Keratinocyte (primary cell): ENCODE measurements around the gene MIS18BP1. TPM values are rescaled to one million over a fixed set of nuclear protein-coding genes. Genes with fewer than 3 reads are reported as not detected.

Source experiments
- DNase-seq: peaks from one replicate; pipeline ENCODE4 v3.0.0-alpha.2; 2011; ENCODE audit warnings: low read depth, missing footprints, low spot score
- FAIRE-seq: peaks from 2 replicates; lab custom pipeline; 2011; peaks lifted over from hg19 to GRCh38; lab: Jason Lieb, UNC
- H2AFZ ChIP-seq: 2 replicates; pipeline ENCODE4 v1.6.0; 2012; ENCODE audit warnings: low read length, control low read depth, inconsistent platforms; ENCODE audit not compliant: control insufficient read depth
- H3K27ac ChIP-seq: 2 replicates; pipeline ENCODE4 v1.5.1; 2011; ENCODE audit warnings: low read length; ENCODE audit not compliant: control insufficient read depth, insufficient read depth
- H3K27me3 ChIP-seq: 3 replicates; pipeline ENCODE4 v1.6.0; 2011; ENCODE audit warnings: low read length; ENCODE audit not compliant: control insufficient read depth, insufficient read depth; ENCODE audit errors: extremely low read depth
- H3K36me3 ChIP-seq, 2 experiments: 2 replicates in 1 of 2; 3 replicates in 1 of 2; pipeline ENCODE4 v1.5.1; 2011; ENCODE audit warnings: low read length in 2 of 2, mild to moderate bottlenecking in 1 of 2; ENCODE audit not compliant: control insufficient read depth in 2 of 2, insufficient read depth in 2 of 2; ENCODE audit errors: extremely low read depth in 1 of 2
- H3K4me1 ChIP-seq: 3 replicates; pipeline ENCODE4 v1.5.1; 2011; ENCODE audit warnings: low read length; ENCODE audit not compliant: control insufficient read depth, insufficient read depth; ENCODE audit errors: extremely low read depth
- H3K4me2 ChIP-seq: 3 replicates; pipeline ENCODE4 v1.6.0; 2011; ENCODE audit warnings: low read depth, low read length; ENCODE audit not compliant: control insufficient read depth, insufficient read depth; ENCODE audit errors: extremely low read depth
- H3K4me3 ChIP-seq, 3 experiments: fragments of 200-600 bp in 1 of 3; sonication (generic) in 1 of 3; 2 replicates in 2 of 3; 3 replicates in 1 of 3; pipeline ENCODE4 v1.5.1; 2011 to 2016; ENCODE audit warnings: low read length in 3 of 3, mild to moderate bottlenecking in 3 of 3, control low read depth in 2 of 3, inconsistent platforms in 1 of 3, low read depth in 1 of 3, mixed read lengths in 1 of 3, mixed run types in 1 of 3, moderate library complexity in 1 of 3; ENCODE audit not compliant: control insufficient read depth in 2 of 3, insufficient read depth in 2 of 3; ENCODE audit errors: extremely low read depth in 1 of 3
- H3K79me2 ChIP-seq: 2 replicates; pipeline ENCODE4 v1.6.0; 2012; ENCODE audit warnings: low read length; ENCODE audit not compliant: control insufficient read depth, insufficient read depth
- H3K9ac ChIP-seq: 3 replicates; pipeline ENCODE4 v1.6.0; 2011; ENCODE audit warnings: low read length; ENCODE audit not compliant: control insufficient read depth, insufficient read depth; ENCODE audit errors: extremely low read depth
- H3K9me1 ChIP-seq: 3 replicates; pipeline ENCODE4 v1.6.0; 2011; ENCODE audit warnings: low read length; ENCODE audit not compliant: control insufficient read depth, insufficient read depth; ENCODE audit errors: extremely low read depth
- H3K9me3 ChIP-seq: 2 replicates; pipeline ENCODE4 v1.5.1; 2012; ENCODE audit warnings: low read depth, low read length; ENCODE audit not compliant: control insufficient read depth
- H4K20me1 ChIP-seq: 3 replicates; pipeline ENCODE4 v1.6.0; 2011; ENCODE audit warnings: low read length; ENCODE audit not compliant: control insufficient read depth, insufficient read depth; ENCODE audit errors: extremely low read depth
- CTCF ChIP-seq, 3 experiments: IDR thresholded peaks in 1 of 3; conservative IDR thresholded peaks in 1 of 3; optimal IDR thresholded peaks in 1 of 3; 2 replicates in 2 of 3; 3 replicates in 1 of 3; pipeline versions ENCODE3 to v1.5.1; 2011; ENCODE audit warnings: low read length in 3 of 3, mild to moderate bottlenecking in 3 of 3, moderate library complexity in 2 of 3, control low read depth in 1 of 3, inconsistent platforms in 1 of 3; ENCODE audit not compliant: insufficient read depth in 2 of 3; ENCODE audit errors: extremely low read depth in 1 of 3
- EZH2 ChIP-seq: IDR thresholded peaks from one replicate; pipeline ENCODE4 v1.6.1; 2012; ENCODE audit warnings: inconsistent platforms, mild to moderate bottlenecking, low read length, moderate library complexity
- dilution Hi-C: fragments of 300-500 bp; cut with MboI; formaldehyde crosslinking; loops from one replicate; pipeline ENCODE4 v1.7.0; 2020; ENCODE audit warnings: low sequenced_read_pairs; ENCODE audit not compliant: extremely low pct_ligation_motif_present
- polyA plus RNA-seq, 5 experiments: library from polyadenylated mRNA; depleted of rRNA in 3 of 5; stranded (reverse) in 3 of 5; stranded (forward) in 1 of 5; unstranded in 1 of 5; fragments of >200 nt; gene quantifications; 1 replicate in 1 of 5; 2 replicates in 3 of 5; 3 replicates in 1 of 5; pipeline versions ENCODE4 v1.2.1 to v1.2.3, GENCODE V29; 2011 to 2012; ENCODE audit warnings: missing spikeins in 2 of 5, low read depth in 1 of 5, low replicate concordance in 1 of 5

The MIS18BP1 gene
- polyA plus RNA-seq, 1 donor (not counting 4 experiments of a cell fraction or from before 2014, with no cell fraction given) = 20.2 TPM

- dilution Hi-C loops = no loop called here
- H2AFZ ChIP-seq = peak overlapping the region; percentile 100
- no peak for FAIRE-seq
Observed at GRCh38 chr14:45253754-45254310, 830 bp upstream of the MIS18BP1 start.

GRCh38 chr14:45252366-45253069, 484 bp downstream of the MIS18BP1 start:
- Histone ChIP-seq H3K4me1 (peaks cover 8% of the 10 kb centered on the region), H3K27ac (peak overlapping the region; percentile 94), H3K4me3 (peak overlapping the region; percentile 80 to 94 (median 82)), H3K9ac (peak overlapping the region; percentile 90), H3K79me2 (peaks cover 54% of the 10 kb centered on the region), H3K36me3 (no peaks in the 10 kb centered on the region), H3K9me3 (no peaks in the 10 kb centered on the region), H3K27me3 (no peaks in the 10 kb centered on the region), H3K9me1 (no peaks in the 10 kb centered on the region), H4K20me1 (no peaks in the 10 kb centered on the region), H3K4me2 (peak overlapping the region; percentile 85), H2AFZ (peak overlapping the region; percentile 86)
- no peak for FAIRE-seq
- no peak for DNase-seq
- dilution Hi-C loops = no loop called here
- TF ChIP-seq EZH2 (no peak), CTCF (optimal IDR thresholded peaks at IDR 0.05 in 1 of 3, IDR thresholded peaks at IDR 0.05 in 1 of 3, conservative IDR thresholded peaks at IDR 0.05 in 1 of 3; ENCODE audit: extremely low read depth in 1 of 3, insufficient read depth in 2 of 3, low read length in 3 of 3) (no peak)

More at GRCh38 chr14:45253754-45254310, 830 bp upstream of the MIS18BP1 start:
- no peaks in the 10 kb centered on the region for H4K20me1 ChIP-seq
- no peaks in the 10 kb centered on the region for H3K36me3 ChIP-seq
- H3K27ac ChIP-seq = peak overlapping the region; percentile 94
- H3K9ac ChIP-seq = peak overlapping the region; percentile 90
- peak overlapping the region; percentile 80 to 94 (median 82) for H3K4me3 ChIP-seq
- peak overlapping the region; percentile 85 for H3K4me2 ChIP-seq
- TF ChIP-seq EZH2 (no peak), CTCF (optimal IDR thresholded peaks at IDR 0.05 in 1 of 3, IDR thresholded peaks at IDR 0.05 in 1 of 3, conservative IDR thresholded peaks at IDR 0.05 in 1 of 3; ENCODE audit: extremely low read depth in 1 of 3, insufficient read depth in 2 of 3, low read length in 3 of 3) (no peak)
- H3K4me1 ChIP-seq = peaks cover 8% of the 10 kb centered on the region
- H3K9me1 ChIP-seq = no peaks in the 10 kb centered on the region
- peaks cover 41% of the 10 kb centered on the region for H3K79me2 ChIP-seq
- DNase-seq = no peak
- H3K9me3 ChIP-seq = no peaks in the 10 kb centered on the region
- H3K27me3 ChIP-seq = no peaks in the 10 kb centered on the region
